HEK293 (cell line): ENCODE results near the gene SH3GLB1.

Experiments
- CTCF ChIP-seq: fragments of 450-650 bp; formaldehyde crosslinking; IDR thresholded peaks from 2 replicates; pipeline ENCODE4 v1.5.1; 2016; ENCODE audit warnings: missing biosample characterization, missing genetic modification characterization
- PRDM1 ChIP-seq: fragments of 450-650 bp; formaldehyde crosslinking; IDR thresholded peaks from 2 replicates; pipeline ENCODE4; 2016; ENCODE audit warnings: missing biosample characterization, missing genetic modification characterization
- ZBTB7A ChIP-seq: fragments of 450-650 bp; formaldehyde crosslinking; IDR thresholded peaks from 2 replicates; pipeline ENCODE4 v1.5.1; 2016; ENCODE audit warnings: low read depth, missing biosample characterization, missing genetic modification characterization
- ZNF341 ChIP-seq: fragments of 450-650 bp; formaldehyde crosslinking; IDR thresholded peaks from 2 replicates; pipeline ENCODE4; 2016; ENCODE audit warnings: low read depth, missing biosample characterization, missing genetic modification characterization
- ZNF350 ChIP-seq: fragments of 450-650 bp; formaldehyde crosslinking; IDR thresholded peaks from 2 replicates; pipeline ENCODE4 v1.5.0; 2017; ENCODE audit warnings: missing biosample characterization, mild to moderate bottlenecking, missing genetic modification characterization
- ZNF580 ChIP-seq: fragments of 450-650 bp; formaldehyde crosslinking; IDR thresholded peaks from 2 replicates; pipeline ENCODE4 v1.5.1; 2016; ENCODE audit warnings: missing biosample characterization, missing genetic modification characterization
- ZNF843 ChIP-seq: fragments of 450-650 bp; formaldehyde crosslinking; IDR thresholded peaks from 2 replicates; pipeline ENCODE4 v1.5.1; 2016; ENCODE audit warnings: missing biosample characterization, missing genetic modification characterization

GRCh38 chr1:86765674-86766073 is 61.3 kb downstream of the SH3GLB1 start:
- TF ChIP-seq ZNF580 (tag by site-specific recombination) (peak; percentile 57; the same call in 1 of the 2 replicates), CTCF (tag by site-specific recombination) (no peak), PRDM1 (tag by site-specific recombination) (no peak), ZNF341 (tag by site-specific recombination) (no peak), ZNF843 (tag by site-specific recombination) (no peak), ZBTB7A (tag by site-specific recombination) (no peak), ZNF350 (tag by site-specific recombination) (no peak)
